ENCODE measurements around the gene SPAG5. TPM values are rescaled to one million over a fixed set of nuclear protein-coding genes. Genes with fewer than 3 reads are reported as not detected.

SPAG5 gene
- total RNA-seq, 1 donor, result 31.8 TPM

- DNase-seq (ENCODE audit: low read depth), result no peak
- H3K4me3 ChIP-seq (ENCODE audit: low read depth, low read length), result no peak overlapping the region
- no peak for TF ChIP-seq CTCF (IDR thresholded peaks at IDR 0.05; ENCODE audit: insufficient read depth, low read length)
Measured at GRCh38 chr17:28573040-28573380, 25.8 kb downstream of the SPAG5 start.

- no peak overlapping the region for H3K4me3 ChIP-seq (ENCODE audit: low read depth, low read length)
- TF ChIP-seq CTCF (IDR thresholded peaks at IDR 0.05; ENCODE audit: insufficient read depth, low read length), result no peak
- DNase-seq (ENCODE audit: low read depth), result no peak
Measured at GRCh38 chr17:28572259-28573039, 26.4 kb downstream of the SPAG5 start.

- peak; percentile 81 for DNase-seq (ENCODE audit: low read depth)
- H3K4me3 ChIP-seq (ENCODE audit: low read depth, low read length), result peak within 1 kb of the TSS; percentile 99
- TF ChIP-seq CTCF (IDR thresholded peaks at IDR 0.05; ENCODE audit: insufficient read depth, low read length), result no peak
Measured at GRCh38 chr17:28571361-28572122, 27.3 kb downstream of the SPAG5 start, which contains the start of gene PIGS. Gene PIGS (minus strand): TSS chr17:28571524. CDS start chr17:28571496, 28 bp downstream.

- DNase-seq (ENCODE audit: low read depth), result no peak
- TF ChIP-seq CTCF (IDR thresholded peaks at IDR 0.05; ENCODE audit: insufficient read depth, low read length), result no peak
- H3K4me3 ChIP-seq (ENCODE audit: low read depth, low read length), result peak overlapping the region; percentile 99
Measured at GRCh38 chr17:28570716-28571360, 28.0 kb downstream of the SPAG5 start.

- TF ChIP-seq CTCF (IDR thresholded peaks at IDR 0.05; ENCODE audit: insufficient read depth, low read length), result no peak
- no peak for DNase-seq (ENCODE audit: low read depth)
- no peak overlapping the region for H3K4me3 ChIP-seq (ENCODE audit: low read depth, low read length)
Measured at GRCh38 chr17:28569446-28569845, 29.4 kb downstream of the SPAG5 start.

GRCh38 chr17:28567604-28568003 lies 31.2 kb downstream of the SPAG5 start:
- TF ChIP-seq CTCF (IDR thresholded peaks at IDR 0.05; ENCODE audit: insufficient read depth, low read length), result no peak
- no peak overlapping the region for H3K4me3 ChIP-seq (ENCODE audit: low read depth, low read length)
- no peak for DNase-seq (ENCODE audit: low read depth)

Measured in fibroblast of the aortic adventitia (primary cell).